HG03354 (cell line): ENCODE measurements around the gene MDM1.
A peak's percentile ranks its signal among the peaks of the same experiment; 100 is the strongest.

Experiments
- ATAC-seq: cut with Tn5 transposase; IDR thresholded peaks from one replicate; pipeline ENCODE4 v1.9.1; 2021; ENCODE audit warnings: mild to moderate bottlenecking; ENCODE audit not compliant: unreplicated experiment, poor library complexity, severe bottlenecking

MDM1 gene

GRCh38 chr12:68327896-68328295, 4.3 kb downstream of the MDM1 start:
- ATAC-seq: no peak

- no peak for ATAC-seq
These were observed 5.4 kb downstream of the MDM1 start for GRCh38 chr12:68326716-68327115.

- ATAC-seq: no peak
These were observed 6.2 kb downstream of the MDM1 start for GRCh38 chr12:68325966-68326365.

GRCh38 chr12:68324531-68324930, 7.6 kb downstream of the MDM1 start:
- no peak for ATAC-seq

GRCh38 chr12:68321140-68321539, 11.0 kb downstream of the MDM1 start:
- ATAC-seq: no peak

- ATAC-seq: no peak
These were observed 12.1 kb downstream of the MDM1 start for GRCh38 chr12:68319988-68320623.

- ATAC-seq: no peak
These were observed 15.0 kb downstream of the MDM1 start for GRCh38 chr12:68317047-68317667.

- no peak for ATAC-seq
These were observed 21.8 kb downstream of the MDM1 start for GRCh38 chr12:68310370-68310769.

GRCh38 chr12:68306564-68306963, 25.6 kb downstream of the MDM1 start:
- ATAC-seq: peak; percentile 43

- no peak for ATAC-seq
These were observed 26.9 kb downstream of the MDM1 start for GRCh38 chr12:68305278-68305677.

- no peak for ATAC-seq
These were observed 27.5 kb downstream of the MDM1 start for GRCh38 chr12:68304626-68305025.

- no peak for ATAC-seq
These were observed 28.3 kb downstream of the MDM1 start for GRCh38 chr12:68303850-68304249.

GRCh38 chr12:68297929-68298328, 34.2 kb downstream of the MDM1 start:
- no peak for ATAC-seq

GRCh38 chr12:68294251-68294650, 37.9 kb downstream of the MDM1 start:
- ATAC-seq: no peak

- no peak for ATAC-seq
These were observed 38.8 kb downstream of the MDM1 start for GRCh38 chr12:68293347-68293746.

GRCh38 chr12:68292151-68292943, 39.8 kb downstream of the MDM1 start:
- no peak for ATAC-seq

- ATAC-seq: no peak
These were observed 40.6 kb downstream of the MDM1 start for GRCh38 chr12:68291396-68292036.

- peak; percentile 98 for ATAC-seq
These were observed 42.0 kb downstream of the MDM1 start for GRCh38 chr12:68290126-68290525.

GRCh38 chr12:68287106-68287505, 45.1 kb downstream of the MDM1 start:
- no peak for ATAC-seq

- ATAC-seq: no peak
These were observed 45.8 kb downstream of the MDM1 start for GRCh38 chr12:68286396-68286795.
